Psoas muscle (tissue), 8 donors: ENCODE results near the gene RPS3A. TPM values are rescaled to one million over a fixed set of nuclear protein-coding genes. Genes with fewer than 3 reads are reported as not detected.
"Not testable (repeated sequence)": the region's sequence is repeated elsewhere in the genome, so short reads cannot be mapped to it uniquely, and the experiment has no call there.

Experiments used
- ATAC-seq, 4 donors: fragments of 200-7000 bp; cut with Tn5 transposase; one replicate each; pipeline ENCODE4 v1.9.1; 2020; ENCODE audit warnings: moderate library complexity in 3 of 4, mild to moderate bottlenecking in 2 of 4
- DNase-seq, 2 donors: peaks; one replicate each; pipeline ENCODE4 v3.0.0-alpha.2; 2020
- H3K27ac ChIP-seq: fragments of 200-600 bp; one replicate; pipeline ENCODE4 v1.8.0; 2022
- H3K27me3 ChIP-seq, 3 donors: fragments of 200-600 bp in 1 of 3; one replicate each; pipeline versions ENCODE4 v1.6.1 to v1.8.0; 2013 to 2022; ENCODE audit warnings: low read length in 2 of 3, mild to moderate bottlenecking in 2 of 3, moderate library complexity in 1 of 3; ENCODE audit not compliant: insufficient read depth in 3 of 3
- H3K36me3 ChIP-seq, 2 donors: fragments of 200-600 bp in 1 of 2; one replicate each; pipeline versions ENCODE4 v1.6.1 to v1.8.0; 2013 to 2022; ENCODE audit warnings: low read depth in 1 of 2, mild to moderate bottlenecking in 1 of 2, moderate library complexity in 1 of 2; ENCODE audit not compliant: insufficient read depth in 1 of 2
- H3K4me1 ChIP-seq: fragments of 200-600 bp; one replicate; pipeline ENCODE4 v1.8.0; 2022
- H3K4me3 ChIP-seq: fragments of 200-600 bp; one replicate; pipeline ENCODE4 v1.8.0; 2022; ENCODE audit warnings: mild to moderate bottlenecking
- H3K9me3 ChIP-seq: fragments of 200-600 bp; one replicate; pipeline ENCODE4 v1.8.0; 2022
- WGBS, 3 donors: extraction: QIAGEN DNeasy Blood & Tissue Kit; methylation state at CpG; one replicate each; pipeline versions ENCODE4 v1.1.6 to v1.1.7; 2013; 5-methylcytosine and 5-hydroxymethylcytosine counted together
- intact Hi-C, 2 donors: fragments of 100-400 bp; cut with DNase I; formaldehyde crosslinking; loops; one replicate each; pipeline versions ENCODE4 v1.11.0 to v1.14.2; 2022
- polyA plus RNA-seq, 3 donors: library from polyadenylated mRNA; stranded (reverse); fragments of 200-250 nt; gene quantifications; one replicate each; pipeline ENCODE4 v1.2.3, GENCODE V29; 2013
- total RNA-seq, 4 donors: library from RNA; stranded (reverse); fragmentation: NEBNext Ultra II Directional in 2 of 4; extraction: Animal tissue kit (Norgen Biotek cat#: 25700) in 2 of 4; gene quantifications; one replicate each; pipeline versions ENCODE4 v1.2.1 to v1.2.4, GENCODE V29; 2021 to 2023
- TF ChIP-seq, protein P1 (sequence below): fragments of 200-600 bp; IDR thresholded peaks from one replicate; pipeline ENCODE4 v1.8.0; 2022; ENCODE audit warnings: antibody characterized with exemption
- donor health status: healthy with polysubstance abuse.
- donor health status: DM: no; HTN: no; CAD: no; lungs with moderate emphysema.
- donor health status: Bipolar disorder and iron deficiency.
- donor health status: healthy.
- donor health status: DM: yes; HTN: yes; CAD: no.
- donor health status: DM: no; HTN: no; CAD: no.
- donor health status: DM: no; HTN: no; CAD: no.
- donor health status: DM: yes; HTN: yes; CAD: no.

RPS3A gene
- total and polyA plus RNA-seq, 7 donors = 841 to 2,333 (median 1,071) TPM

DNA sequence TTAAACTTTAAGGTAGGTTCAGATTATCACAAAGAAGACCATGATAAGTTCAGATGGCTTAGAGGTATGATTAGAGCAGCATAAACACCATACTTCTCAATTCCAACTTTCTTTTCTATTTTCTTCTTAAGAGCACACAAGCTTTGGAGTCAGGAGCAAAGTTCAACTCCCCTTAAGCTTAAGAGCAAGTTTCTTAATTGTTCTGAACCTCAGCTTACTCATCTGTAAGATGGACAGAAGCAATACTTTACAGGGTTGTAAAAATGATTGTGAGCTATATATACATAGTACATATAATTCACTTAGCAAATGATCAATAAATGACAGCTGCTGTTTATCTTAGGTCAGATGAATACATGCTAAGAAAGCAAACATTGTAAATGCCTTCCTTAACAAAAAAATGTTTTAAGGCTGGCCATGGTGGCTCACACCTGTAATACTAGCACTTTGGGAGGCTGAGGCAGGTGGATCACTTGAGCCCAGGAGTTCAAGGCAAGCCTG is 25.0 kb upstream of the RPS3A start:
- no peak overlapping the region for H3K27ac ChIP-seq
- no peaks in the 10 kb centered on the region for H3K9me3 ChIP-seq
- DNase-seq (no peak), ATAC-seq (no peak)
- peaks cover 0 to 5% (median 0%) of the 10 kb centered on the region in 3 donors for H3K27me3 ChIP-seq
- H3K36me3 ChIP-seq = no peaks in the 10 kb centered on the region
- intact Hi-C loops = no loop called here
- no peaks in the 10 kb centered on the region for H3K4me1 ChIP-seq
- TF ChIP-seq, protein P1, sequence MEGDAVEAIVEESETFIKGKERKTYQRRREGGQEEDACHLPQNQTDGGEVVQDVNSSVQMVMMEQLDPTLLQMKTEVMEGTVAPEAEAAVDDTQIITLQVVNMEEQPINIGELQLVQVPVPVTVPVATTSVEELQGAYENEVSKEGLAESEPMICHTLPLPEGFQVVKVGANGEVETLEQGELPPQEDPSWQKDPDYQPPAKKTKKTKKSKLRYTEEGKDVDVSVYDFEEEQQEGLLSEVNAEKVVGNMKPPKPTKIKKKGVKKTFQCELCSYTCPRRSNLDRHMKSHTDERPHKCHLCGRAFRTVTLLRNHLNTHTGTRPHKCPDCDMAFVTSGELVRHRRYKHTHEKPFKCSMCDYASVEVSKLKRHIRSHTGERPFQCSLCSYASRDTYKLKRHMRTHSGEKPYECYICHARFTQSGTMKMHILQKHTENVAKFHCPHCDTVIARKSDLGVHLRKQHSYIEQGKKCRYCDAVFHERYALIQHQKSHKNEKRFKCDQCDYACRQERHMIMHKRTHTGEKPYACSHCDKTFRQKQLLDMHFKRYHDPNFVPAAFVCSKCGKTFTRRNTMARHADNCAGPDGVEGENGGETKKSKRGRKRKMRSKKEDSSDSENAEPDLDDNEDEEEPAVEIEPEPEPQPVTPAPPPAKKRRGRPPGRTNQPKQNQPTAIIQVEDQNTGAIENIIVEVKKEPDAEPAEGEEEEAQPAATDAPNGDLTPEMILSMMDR = no peak
- H3K4me3 ChIP-seq = no peak overlapping the region

DNA sequence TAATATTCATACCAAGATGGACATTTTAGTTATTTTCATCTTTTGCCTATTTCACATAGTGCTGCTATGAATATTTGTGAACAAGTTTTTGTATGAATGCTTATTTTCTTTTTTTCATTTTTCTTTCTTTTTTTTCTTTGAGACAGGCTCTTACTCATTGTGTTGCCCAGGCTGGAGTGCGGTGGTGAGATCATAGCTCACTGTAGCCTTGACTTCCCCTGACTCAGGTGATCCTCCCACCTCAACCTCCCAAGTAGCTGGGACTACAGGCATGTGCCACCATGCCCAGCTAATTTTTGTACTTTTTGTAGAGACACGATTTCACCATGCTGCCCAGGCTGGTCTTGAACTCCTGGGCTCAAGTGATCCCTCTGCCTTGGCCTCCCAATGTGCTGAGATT is 21.4 kb upstream of the RPS3A start:
- 77 to 89% (median 84%) methylated on average over 2 of the region's 2 CpGs for WGBS, 3 donors
- H3K36me3 ChIP-seq, H3K27ac ChIP-seq, H3K27me3 ChIP-seq, H3K9me3 ChIP-seq, intact Hi-C loops, DNase-seq, ATAC-seq, H3K4me3 ChIP-seq, H3K4me1 ChIP-seq: not testable (repeated sequence)

DNA sequence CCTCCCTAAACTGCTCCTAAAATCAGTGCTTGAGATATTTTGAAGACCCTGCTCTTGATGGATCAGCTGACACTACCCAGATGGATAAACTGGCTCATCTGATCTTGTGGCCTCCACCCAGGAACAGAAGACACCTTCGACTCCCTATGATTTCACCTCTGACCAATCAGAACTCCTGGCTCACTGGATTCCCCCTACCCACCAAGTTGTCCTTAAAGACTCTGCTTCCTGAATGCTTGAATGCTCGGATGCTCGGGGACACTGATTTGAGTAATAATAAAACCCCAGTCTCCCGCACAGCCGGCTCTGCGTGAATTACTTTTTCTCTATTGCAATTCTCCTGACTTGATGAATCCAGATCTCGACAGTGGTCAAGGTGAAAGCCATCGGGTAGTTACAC is 12.0 kb upstream of the RPS3A start:
- intact Hi-C loops = no loop called here
- no peak for ATAC-seq
- H3K27ac ChIP-seq = no peak overlapping the region
- no peak overlapping the region for H3K4me3 ChIP-seq
- H3K36me3 ChIP-seq = no peaks in the 10 kb centered on the region
- no peaks in the 10 kb centered on the region for H3K27me3 ChIP-seq
- no peak for DNase-seq
- TF ChIP-seq, protein P1 = no peak
- H3K9me3 ChIP-seq = no peaks in the 10 kb centered on the region
- H3K4me1 ChIP-seq = no peaks in the 10 kb centered on the region
- WGBS, 3 donors = 75 to 77% (median 75%) methylated on average over 8 of the region's 8 CpGs

DNA sequence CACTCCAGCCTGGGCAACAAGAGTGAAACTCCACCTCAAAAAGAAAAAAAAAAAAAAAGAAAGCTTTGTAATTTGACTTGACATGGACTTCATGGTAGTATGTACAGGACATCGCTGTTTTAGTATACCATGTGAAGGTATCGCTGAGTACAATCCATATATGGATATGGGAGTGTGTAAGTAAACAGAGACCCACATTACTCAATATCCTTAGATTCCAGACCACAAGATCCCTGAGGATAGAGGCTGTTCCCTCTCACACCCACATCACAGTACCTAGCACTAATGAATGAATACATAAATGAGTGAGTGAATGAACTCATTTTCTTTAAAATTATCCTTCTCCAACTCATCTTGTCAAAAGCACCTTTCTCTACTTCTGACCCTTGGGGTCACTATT is 8.4 kb upstream of the RPS3A start:
- Histone ChIP-seq H3K9me3 (no peaks in the 10 kb centered on the region), H3K27me3 (no peaks in the 10 kb centered on the region), H3K36me3 (no peaks in the 10 kb centered on the region), H3K4me1 (no peaks in the 10 kb centered on the region), H3K4me3 (no peak overlapping the region), H3K27ac (no peak overlapping the region)
- intact Hi-C loops = no loop called here
- TF ChIP-seq, protein P1 = no peak
- ATAC-seq (no peak), DNase-seq (no peak)
- WGBS, 3 donors = 88 to 94% (median 91%) methylated on average over 2 of the region's 2 CpGs

DNA sequence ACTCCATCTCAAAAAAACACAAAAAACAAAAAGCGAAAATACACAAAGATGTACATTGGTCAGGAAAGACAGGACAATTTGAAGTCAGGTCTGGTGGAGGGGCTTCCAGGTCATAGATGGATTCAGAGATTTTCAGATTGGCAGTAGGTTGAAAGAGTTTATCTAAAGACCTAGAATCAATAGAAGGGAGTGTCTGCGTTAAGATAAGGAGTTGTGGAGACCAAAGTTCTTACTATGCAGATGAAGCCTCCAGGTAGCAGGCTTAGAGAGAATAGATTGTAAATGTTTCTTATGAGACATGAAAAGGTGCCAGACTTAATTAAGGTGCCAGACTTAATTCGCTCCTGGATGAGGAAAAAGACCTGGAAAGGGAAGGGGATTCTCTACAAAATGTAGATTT is 6.9 kb upstream of the RPS3A start:
- Histone ChIP-seq H3K27ac (no peak overlapping the region), H3K9me3 (no peaks in the 10 kb centered on the region), H3K27me3 (no peaks in the 10 kb centered on the region), H3K4me3 (no peak overlapping the region), H3K36me3 (no peaks in the 10 kb centered on the region), H3K4me1 (no peaks in the 10 kb centered on the region)
- TF ChIP-seq, protein P1 = no peak
- 84 to 92% (median 87%) methylated on average over 3 of the region's 3 CpGs for WGBS, 3 donors
- DNase-seq = no peak
- ATAC-seq = no peak
- intact Hi-C loops = no loop called here
